ENCODE data around the gene CCND2.

Gene CCND2

GRCh38 chr12:4289998-4290790 lies 16.6 kb downstream of the CCND2 start:
- no peak for TF ChIP-seq CTCF (IDR thresholded peaks at IDR 0.05; ENCODE audit: insufficient read depth, low read depth, low read length, missing control alignments)
- no peak for DNase-seq (ENCODE audit: low read depth)
- no peak overlapping the region for H3K4me3 ChIP-seq (ENCODE audit: low read length)

- H3K4me3 ChIP-seq (ENCODE audit: low read length) = no peak overlapping the region
- no peak for DNase-seq (ENCODE audit: low read depth)
Observed at GRCh38 chr12:4292341-4293073, 18.9 kb downstream of the CCND2 start.

GRCh38 chr12:4293299-4293965 lies 19.9 kb downstream of the CCND2 start:
- TF ChIP-seq CTCF (IDR thresholded peaks at IDR 0.05; ENCODE audit: insufficient read depth, low read depth, low read length, missing control alignments) = no peak
- H3K4me3 ChIP-seq (ENCODE audit: low read length) = no peak overlapping the region
- DNase-seq (ENCODE audit: low read depth) = no peak

More at GRCh38 chr12:4292341-4293073, 18.9 kb downstream of the CCND2 start:
- TF ChIP-seq CTCF (IDR thresholded peaks at IDR 0.05; ENCODE audit: insufficient read depth, low read depth, low read length, missing control alignments) = no peak

- no peak overlapping the region for H3K4me3 ChIP-seq (ENCODE audit: low read length)
- no peak for TF ChIP-seq CTCF (IDR thresholded peaks at IDR 0.05; ENCODE audit: insufficient read depth, low read depth, low read length, missing control alignments)
- no peak for DNase-seq (ENCODE audit: low read depth)
Observed at GRCh38 chr12:4293966-4294505, 20.5 kb downstream of the CCND2 start.

- TF ChIP-seq CTCF (IDR thresholded peaks at IDR 0.05; ENCODE audit: insufficient read depth, low read depth, low read length, missing control alignments) = no peak
- DNase-seq (ENCODE audit: low read depth) = no peak
Observed at GRCh38 chr12:4296751-4297150, 23.2 kb downstream of the CCND2 start.

GRCh38 chr12:4297617-4298016 lies 24.1 kb downstream of the CCND2 start:
- DNase-seq (ENCODE audit: low read depth) = no peak
- no peak for TF ChIP-seq CTCF (IDR thresholded peaks at IDR 0.05; ENCODE audit: insufficient read depth, low read depth, low read length, missing control alignments)
- H3K4me3 ChIP-seq (ENCODE audit: low read length) = no peak overlapping the region

More at GRCh38 chr12:4296751-4297150, 23.2 kb downstream of the CCND2 start:
- no peak overlapping the region for H3K4me3 ChIP-seq (ENCODE audit: low read length)

Data from epithelial cell of esophagus (primary cell).